Right lung (tissue), 5 donors: ENCODE measurements around the gene HEPH. TPM values are rescaled to one million over a fixed set of nuclear protein-coding genes. Genes with fewer than 3 reads are reported as not detected.
"Not testable (repeated sequence)": the region's sequence is repeated elsewhere in the genome, so short reads cannot be mapped to it uniquely, and the experiment has no call there.

Experiments used
- DNase-seq, 2 donors: peaks; one replicate each; pipeline ENCODE4 v3.0.0-alpha.2; 2013
- polyA plus RNA-seq, 5 donors: library from polyadenylated mRNA; unstranded; fragments of 120-200 nt; gene quantifications; one replicate each; pipeline versions ENCODE4 v1.2.1 to v1.2.3, GENCODE V29; 2013; ENCODE audit warnings: inconsistent platforms in 1 of 5, low replicate concordance in 1 of 5; ENCODE audit not compliant: insufficient read length in 5 of 5, insufficient read depth in 1 of 5

HEPH gene
- polyA plus RNA-seq, 5 donors, result 30.7 to 56.5 (median 49.3) TPM

GRCh38 chrX:66200050-66200664 lies 36.1 kb downstream of the HEPH start:
- DNase-seq, result no peak

DNA sequence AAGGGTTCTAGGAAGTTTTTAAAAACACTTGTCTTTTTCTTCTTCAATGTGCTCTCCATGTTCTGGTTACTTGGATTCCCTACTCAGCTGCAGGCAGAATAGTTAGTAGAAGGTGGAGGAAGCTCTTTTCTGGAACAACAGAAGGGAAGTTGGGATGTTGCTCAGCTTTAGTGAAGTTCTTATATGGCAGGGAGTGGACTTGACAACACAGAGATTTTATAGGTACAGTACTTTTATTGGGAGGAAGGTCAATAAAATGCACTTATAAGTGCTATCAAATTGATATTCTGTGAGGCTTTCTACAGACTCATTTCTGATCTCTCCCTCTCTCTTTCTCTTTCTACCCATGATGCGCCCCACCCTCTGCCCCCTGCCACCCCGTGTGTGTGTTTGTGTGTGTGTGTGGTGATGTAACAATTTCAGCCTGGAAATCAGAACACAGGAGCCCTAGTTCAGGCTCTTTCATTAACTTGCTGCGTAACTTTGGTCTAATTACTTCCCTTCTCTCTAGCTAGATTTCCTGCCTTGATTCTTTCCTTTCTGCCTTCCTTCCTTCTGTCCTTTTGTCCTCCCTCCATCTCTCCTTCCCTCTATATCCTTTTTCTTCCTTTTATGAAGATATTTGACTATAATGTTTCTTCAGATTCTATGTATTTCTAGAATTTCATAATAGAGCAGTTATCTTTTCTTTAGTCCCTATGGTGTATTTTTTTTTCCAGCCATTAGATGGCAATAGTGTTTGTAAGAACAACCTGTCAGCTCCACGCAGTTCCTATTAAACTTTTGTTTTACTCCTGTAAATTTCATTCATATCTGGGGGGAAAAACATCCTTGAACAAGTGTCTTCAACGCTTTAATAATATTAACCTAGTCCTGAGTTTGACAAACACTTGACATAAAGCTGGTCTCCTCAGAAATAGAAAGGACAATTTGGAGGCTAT lies 37.1 kb downstream of the HEPH start:
- no peak for DNase-seq

DNA sequence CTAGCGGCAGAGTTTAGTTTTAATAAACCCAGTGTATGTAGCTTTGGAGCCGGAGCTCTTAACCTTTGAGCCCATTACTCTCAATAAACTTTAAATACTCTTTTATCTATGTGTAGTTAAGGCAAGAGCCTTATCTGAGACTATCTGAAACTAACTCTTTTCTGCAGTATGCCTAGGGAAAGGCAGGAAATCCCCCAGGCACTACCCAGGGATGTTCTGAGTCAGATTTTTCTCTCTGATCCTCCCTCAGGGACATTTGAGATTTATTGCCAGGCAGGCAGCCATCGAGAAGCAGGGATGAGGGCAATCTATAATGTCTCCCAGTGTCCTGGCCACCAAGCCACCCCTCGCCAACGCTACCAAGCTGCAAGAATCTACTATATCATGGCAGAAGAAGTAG lies 39.1 kb downstream of the HEPH start:
- DNase-seq, result no peak

DNA sequence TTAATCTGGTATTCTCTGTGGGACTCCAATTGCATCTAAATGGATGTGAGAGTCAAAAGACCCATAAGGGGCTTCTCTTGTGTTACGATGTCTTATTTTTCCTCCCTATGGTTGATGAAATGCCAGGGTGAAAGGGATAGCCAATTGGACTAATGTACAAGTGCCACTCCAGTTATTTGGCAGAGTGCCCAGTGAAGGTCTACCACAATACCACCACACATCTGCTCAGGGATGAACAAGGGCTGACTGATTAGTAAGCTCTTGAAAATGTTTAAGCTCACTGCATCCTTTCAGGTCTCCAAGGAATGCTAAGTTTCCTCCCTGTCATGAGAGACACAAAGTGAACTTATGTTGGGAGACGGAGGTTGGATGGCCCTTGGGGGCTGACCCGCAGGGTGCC lies 57.8 kb downstream of the HEPH start:
- DNase-seq, result no peak

GRCh38 chrX:66232296-66232695 lies 68.2 kb downstream of the HEPH start:
- DNase-seq, result no peak

DNA sequence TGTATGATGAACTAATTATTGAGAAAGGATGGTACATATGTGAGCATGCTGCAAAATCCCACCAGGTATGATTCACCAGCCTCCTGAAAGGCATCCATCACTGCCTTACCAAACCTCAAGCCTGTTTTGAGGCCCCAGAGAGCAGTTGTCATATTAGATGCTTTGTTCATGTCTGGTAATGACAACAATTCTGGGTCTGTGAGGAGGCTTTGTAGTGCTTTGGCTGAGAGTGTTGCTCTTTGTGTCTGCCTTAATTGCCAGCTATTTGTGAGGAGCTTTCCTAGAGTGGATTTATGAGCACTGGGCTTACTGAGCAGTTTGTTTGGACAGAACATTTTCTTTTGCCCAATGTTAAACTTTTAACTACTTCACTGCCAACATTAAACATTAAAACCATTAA lies 69.2 kb downstream of the HEPH start:
- no peak for DNase-seq

GRCh38 chrX:66233904-66234303 lies 69.9 kb downstream of the HEPH start:
- not testable (repeated sequence) for DNase-seq

DNA sequence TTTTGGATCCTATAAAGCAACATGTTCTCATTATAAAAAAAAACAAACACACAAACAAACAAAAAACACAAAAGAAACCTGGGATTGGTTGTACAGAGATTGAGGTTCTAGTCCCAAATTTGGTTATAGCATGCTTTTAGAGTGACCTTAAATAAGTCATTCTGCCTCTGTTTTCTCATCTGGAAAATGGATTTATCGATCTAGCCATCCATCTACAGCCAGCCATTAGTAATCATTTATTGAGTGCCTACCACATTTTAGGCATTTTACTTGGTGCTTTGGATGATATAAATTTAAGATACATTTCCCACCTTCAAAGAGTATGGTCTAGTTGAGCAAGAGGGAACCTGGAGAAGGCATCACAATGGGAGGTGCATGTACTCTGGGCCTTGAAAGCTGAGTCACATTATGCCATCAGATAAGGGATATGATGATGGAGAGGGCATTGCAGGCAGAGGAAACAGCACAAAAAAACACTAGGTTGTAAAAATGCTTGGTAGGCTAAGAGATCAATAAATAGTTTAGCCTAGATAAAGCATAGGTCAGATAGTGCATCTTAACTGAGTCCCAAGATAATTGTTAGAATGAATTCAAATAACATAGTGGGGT lies 91.4 kb downstream of the HEPH start:
- no peak for DNase-seq

DNA sequence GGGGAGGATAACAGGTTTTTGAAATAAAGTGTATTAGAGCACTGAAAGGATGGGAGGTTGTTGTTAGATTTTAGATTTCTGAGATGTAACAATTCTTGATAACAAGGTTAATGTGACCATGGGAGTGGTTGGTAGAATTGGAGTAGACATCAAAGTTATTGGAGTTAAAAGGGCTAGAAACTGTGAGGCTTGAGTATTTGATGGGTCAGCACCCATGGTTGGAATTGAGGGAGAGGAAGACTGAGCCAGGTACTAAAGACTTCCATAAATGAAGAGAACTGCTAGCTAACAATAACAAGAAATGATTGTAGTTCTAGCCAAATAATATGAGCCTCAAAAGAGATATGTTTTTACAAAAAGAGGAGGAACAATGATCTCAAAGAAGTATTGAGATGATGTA lies 98.8 kb downstream of the HEPH start:
- DNase-seq, result no peak

Other genes with a start within 250 kb of the HEPH start
- gene VSIG4, start 124.2 kb upstream of the HEPH start, polyA plus RNA-seq, result 10 to 100 TPM in 3 of 5 donors, 1 to 10 TPM in 2; 6.7 to 13.5 (median 11.1) TPM